ACHN (cell line): ENCODE measurements around the gene UAP1L1.
"Not testable (repeated sequence)": the region's sequence is repeated elsewhere in the genome, so short reads cannot be mapped to it uniquely, and the experiment has no call there.

Experiments used
- DNase-seq: peaks from one replicate; pipeline ENCODE4 v3.0.0-alpha.2; 2015
- in situ Hi-C: cut with HindIII; loops from 2 replicates; pipeline ENCODE4 v1.10.0; 2017; ENCODE audit warnings: low sequenced_read_pairs, low pct_ligation_motif_present, low pct_unique_long_range_greater_than_20kb

Gene UAP1L1

GRCh38 chr9:137053944-137054931 is 23.1 kb upstream of the UAP1L1 start, which contains the start of gene ENTPD2:
ENTPD2 (minus strand) TSS chr9:137054061; CDS start chr9:137053997, 64 bp downstream.
- DNase-seq, result no peak
- in situ Hi-C loops, result no loop called here

GRCh38 chr9:137054932-137055384 is 22.4 kb upstream of the UAP1L1 start:
- no peak for DNase-seq
- in situ Hi-C loops, result no loop called here

DNA sequence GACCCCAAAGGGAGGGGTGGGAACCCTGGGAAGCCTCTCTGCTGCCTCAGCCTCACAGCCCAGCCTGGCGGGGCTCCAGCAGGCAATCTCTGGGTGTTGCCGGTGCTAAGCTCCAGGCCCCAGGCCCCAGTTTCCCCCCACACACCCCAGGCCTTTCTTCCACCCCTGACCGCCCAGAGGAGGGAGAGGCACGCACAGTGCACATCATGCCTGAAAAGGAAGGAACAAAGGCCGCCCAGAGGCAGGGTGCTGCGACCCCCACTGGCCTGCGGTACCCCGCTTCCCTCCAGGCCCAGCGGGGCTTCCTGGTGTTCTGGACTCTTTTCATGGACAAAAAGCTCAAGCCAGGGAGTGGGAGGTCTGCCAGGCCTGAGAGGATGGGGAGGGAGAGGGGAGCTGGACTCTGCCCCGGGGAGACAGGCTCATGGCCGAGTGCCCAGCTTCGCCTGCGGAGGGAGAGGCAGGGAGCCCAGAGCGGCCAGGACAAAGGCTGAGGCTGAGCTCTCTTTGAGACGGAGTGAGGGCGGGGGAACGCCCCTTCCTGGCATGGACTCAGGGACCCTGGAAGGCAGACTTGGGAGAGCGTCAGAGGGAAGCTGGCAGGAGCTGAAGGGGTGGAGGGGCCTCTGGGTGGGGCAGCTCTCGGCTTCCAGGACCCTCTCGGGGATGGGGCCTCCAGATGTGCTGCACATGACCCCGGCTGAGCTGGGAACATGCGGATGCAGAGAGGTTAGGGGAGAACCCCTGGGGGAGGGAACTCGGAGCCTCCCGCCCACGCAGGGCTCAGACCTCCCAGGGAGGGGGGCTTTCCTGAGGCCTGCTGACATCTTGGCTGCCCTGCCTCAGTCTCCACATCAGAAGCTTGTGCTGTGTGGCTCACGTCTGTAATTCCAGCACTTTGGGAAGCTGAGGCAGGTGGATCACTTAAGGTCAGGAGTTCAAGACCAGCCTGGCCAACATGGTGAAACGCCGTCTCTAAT is 21.6 kb upstream of the UAP1L1 start:
- in situ Hi-C loops, result no loop called here
- DNase-seq, result peak; percentile 31

- in situ Hi-C loops, result no loop called here
- DNase-seq, result no peak
Observed at GRCh38 chr9:137056739-137057415, 20.4 kb upstream of the UAP1L1 start.

DNA sequence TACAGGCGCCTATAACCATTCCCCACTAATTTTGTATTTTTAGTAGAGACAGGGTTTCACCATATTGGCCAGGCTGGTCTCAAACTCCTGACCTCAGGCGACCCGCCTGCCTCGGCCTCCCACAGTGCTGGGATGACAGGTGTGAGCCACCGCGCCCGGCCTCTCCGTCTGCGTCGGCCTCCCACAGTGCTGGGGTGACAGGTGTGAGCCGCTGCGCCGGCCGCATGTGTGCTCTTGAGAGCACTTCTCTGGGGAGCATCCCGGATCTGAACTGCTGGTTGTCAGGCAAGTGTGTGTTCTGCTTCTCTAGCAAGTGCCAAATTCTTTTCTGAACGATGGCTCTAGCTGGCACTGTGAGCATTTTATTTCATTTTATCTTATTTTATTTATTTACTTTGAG is 19.8 kb upstream of the UAP1L1 start:
- DNase-seq, result no peak
- in situ Hi-C loops, result no loop called here

GRCh38 chr9:137058521-137059234 is 18.6 kb upstream of the UAP1L1 start:
- DNase-seq, result no peak
- in situ Hi-C loops, result no loop called here

GRCh38 chr9:137062384-137062783 is 14.9 kb upstream of the UAP1L1 start:
- no peak for DNase-seq
- in situ Hi-C loops, result no loop called here

GRCh38 chr9:137062798-137063197 is 14.5 kb upstream of the UAP1L1 start:
- in situ Hi-C loops, DNase-seq: not testable (repeated sequence)

DNA sequence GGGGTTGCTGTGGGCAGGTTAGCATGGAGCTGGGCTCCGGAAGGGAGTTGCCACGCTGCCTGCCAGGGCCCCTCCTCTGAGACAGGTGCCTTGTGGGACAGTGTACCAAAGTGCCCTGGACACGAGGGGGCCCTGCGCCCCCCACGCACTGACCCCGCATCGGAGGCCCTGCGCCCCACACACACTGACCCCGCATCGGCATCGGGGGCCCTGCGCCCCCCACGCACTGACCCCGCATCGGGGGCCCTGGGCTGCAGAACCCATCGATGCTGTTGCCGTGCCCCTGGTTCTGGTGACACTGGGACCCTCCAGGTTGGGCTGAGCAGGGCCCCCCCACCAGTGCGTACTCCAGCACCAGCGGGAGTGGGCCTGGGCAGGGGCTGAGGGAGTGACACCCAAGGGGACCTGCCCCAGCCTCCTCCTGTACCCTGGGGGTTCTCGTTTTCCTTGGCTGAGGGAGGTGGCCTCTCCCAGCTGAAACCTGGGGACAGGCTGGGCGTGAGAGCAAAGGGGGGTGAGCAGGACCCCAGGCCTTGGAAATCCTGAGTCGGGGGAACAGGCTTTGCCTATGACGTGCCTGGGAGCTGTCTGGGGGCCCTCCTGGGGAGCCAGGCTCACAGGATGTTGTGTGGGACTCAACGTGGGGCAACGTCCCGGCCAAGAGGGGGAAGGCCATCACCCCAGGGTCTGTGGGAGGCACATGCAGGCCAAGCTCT is 13.8 kb upstream of the UAP1L1 start:
- in situ Hi-C loops, result no loop called here

DNA sequence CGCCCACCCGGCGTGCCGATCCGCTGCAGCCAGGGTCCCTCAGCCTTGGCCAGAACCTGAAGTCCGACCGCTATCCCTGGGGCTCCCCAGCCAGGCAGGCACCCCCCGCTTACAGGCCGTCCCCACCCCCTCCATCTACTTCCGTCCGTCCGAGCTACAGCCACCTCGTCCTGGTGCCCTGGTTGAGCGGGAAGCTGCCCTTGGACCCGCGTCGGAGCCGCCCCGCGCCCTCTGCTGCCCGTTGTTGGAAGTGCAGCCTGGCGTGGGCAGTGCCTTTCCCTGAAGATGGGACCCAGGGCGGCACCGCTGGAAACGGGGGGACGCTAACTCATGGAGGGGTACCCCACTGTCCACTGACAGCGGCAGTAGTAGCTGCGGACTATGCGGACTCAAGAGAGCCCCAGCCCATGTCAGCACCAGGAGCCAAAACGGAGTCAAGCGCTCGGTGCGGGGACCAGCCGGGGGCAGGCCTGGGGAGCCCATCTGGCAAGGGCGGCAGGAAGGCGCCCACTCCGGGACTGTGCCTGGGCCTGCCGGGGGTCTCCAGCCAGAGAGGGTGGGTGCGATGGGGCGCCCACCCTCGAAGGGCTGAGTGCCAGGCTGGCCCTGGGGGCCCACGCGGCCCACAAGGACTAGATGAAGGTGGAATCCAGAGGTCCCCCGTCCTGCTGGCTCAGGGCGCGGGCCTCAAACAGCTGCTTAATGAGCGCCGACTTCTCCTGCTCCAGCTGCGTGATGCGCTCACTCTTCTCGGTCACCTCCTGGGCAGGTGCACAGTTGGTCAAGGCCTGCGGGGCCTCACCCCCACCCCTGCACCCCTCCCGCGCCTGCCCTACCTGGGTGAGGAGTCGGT is 13.1 kb upstream of the UAP1L1 start:
- DNase-seq, result peak; percentile 48
- in situ Hi-C loops, result no loop called here

More for the DNA sequence above, 13.8 kb upstream of the UAP1L1 start:
- no peak for DNase-seq

DNA sequence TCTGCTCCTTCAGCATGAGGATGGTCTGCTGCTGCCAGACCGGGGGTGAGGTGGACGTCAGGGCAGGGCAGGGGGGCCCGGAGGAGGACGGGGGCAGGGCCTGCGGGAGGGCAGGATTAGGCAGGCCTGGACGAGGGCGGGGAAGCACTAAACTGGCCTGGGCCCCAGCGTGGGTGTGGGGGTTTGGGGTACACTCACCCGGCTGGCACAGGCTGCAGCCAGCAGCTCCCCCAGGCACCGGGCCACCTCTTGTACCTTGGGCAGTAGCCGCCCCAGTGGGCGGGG is 12.5 kb upstream of the UAP1L1 start:
- in situ Hi-C loops, result no loop called here
- no peak for DNase-seq

- DNase-seq, result no peak
- in situ Hi-C loops, result no loop called here
Observed at GRCh38 chr9:137065336-137065967, 11.9 kb upstream of the UAP1L1 start.

DNA sequence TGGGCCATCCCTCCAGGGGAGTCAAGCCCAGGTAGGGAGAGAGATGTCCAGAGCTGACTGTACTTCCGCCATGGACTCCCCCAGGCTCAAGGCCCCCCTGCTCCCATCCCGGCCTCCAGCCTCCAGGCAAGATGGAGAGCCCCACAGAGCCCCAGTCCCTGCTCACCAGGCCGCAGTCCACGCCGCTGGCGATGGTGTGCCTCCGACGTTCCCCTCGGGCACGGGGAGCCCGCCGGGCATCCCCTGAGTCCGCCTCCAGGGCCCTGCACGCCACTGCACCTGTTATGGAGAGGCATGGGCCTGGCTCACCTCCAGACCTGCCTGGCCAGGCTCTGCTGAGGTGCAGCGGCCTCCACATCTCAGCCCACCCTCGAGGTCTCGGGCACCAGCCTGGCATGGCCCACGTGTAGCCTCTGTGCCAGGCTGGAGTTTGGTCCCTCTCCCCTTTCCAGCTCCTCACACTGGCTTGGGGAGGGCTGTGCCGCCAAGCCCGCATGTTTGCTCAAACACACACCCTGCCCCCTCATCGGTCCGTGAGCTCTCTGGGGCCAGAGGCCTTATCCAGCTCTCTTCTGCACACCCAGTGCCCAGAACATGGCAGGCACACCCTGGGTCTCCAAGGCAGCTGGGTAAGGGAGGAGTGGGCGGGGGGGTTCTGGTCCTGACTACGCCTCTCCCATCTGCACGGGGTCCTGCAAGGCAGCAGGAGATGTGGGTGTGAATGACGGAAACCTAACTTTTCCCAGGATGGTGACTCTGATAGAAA is 11.0 kb upstream of the UAP1L1 start:
- DNase-seq, result no peak
- in situ Hi-C loops, result no loop called here

GRCh38 chr9:137067860-137068538 is 9.3 kb upstream of the UAP1L1 start:
- DNase-seq, result peak; percentile 78
- in situ Hi-C loops, result no loop called here
